ENCODE measurements around the gene RBM28.
"Not testable (repeated sequence)": the region's sequence is repeated elsewhere in the genome, so short reads cannot be mapped to it uniquely, and the experiment has no call there.

The RBM28 gene

DNA sequence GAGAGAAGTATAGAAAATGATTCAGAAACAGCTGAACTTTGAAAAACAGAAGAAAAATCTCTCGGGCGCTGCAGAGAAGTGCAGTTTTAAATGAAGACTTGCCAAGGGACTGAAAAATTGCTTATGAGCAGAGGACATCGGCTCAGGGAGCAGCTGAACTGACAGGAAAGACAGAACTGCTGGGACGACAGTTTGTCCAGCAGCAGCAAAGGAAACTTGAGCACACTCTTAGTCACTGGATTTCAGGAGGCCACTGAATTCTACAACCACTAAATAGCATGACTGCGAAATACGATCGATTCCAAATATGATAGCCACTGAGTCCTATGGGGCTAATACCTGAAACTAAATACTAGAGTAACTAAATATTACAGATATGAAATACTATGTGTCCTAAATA lies 59.6 kb downstream of the RBM28 start:
- Histone ChIP-seq H3K9me3 (peaks cover 0 to 12% (median 9%) of the 10 kb centered on the region in 3 donors), H3K27me3 (no peaks in the 10 kb centered on the region), H3K27ac (no peak overlapping the region), H3K36me3 (peaks cover 4 to 15% (median 5%) of the 10 kb centered on the region in 3 donors), H3K4me1 (no peaks in the 10 kb centered on the region), H3K4me3 (no peak overlapping the region)
- intact Hi-C loops (cut with DNase I; ENCODE audit: low total_unique reads) = no loop called here
- DNase-seq = no peak
- TF ChIP-seq, protein P1, sequence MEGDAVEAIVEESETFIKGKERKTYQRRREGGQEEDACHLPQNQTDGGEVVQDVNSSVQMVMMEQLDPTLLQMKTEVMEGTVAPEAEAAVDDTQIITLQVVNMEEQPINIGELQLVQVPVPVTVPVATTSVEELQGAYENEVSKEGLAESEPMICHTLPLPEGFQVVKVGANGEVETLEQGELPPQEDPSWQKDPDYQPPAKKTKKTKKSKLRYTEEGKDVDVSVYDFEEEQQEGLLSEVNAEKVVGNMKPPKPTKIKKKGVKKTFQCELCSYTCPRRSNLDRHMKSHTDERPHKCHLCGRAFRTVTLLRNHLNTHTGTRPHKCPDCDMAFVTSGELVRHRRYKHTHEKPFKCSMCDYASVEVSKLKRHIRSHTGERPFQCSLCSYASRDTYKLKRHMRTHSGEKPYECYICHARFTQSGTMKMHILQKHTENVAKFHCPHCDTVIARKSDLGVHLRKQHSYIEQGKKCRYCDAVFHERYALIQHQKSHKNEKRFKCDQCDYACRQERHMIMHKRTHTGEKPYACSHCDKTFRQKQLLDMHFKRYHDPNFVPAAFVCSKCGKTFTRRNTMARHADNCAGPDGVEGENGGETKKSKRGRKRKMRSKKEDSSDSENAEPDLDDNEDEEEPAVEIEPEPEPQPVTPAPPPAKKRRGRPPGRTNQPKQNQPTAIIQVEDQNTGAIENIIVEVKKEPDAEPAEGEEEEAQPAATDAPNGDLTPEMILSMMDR (IDR thresholded peaks at IDR 0.05) = no peak

DNA sequence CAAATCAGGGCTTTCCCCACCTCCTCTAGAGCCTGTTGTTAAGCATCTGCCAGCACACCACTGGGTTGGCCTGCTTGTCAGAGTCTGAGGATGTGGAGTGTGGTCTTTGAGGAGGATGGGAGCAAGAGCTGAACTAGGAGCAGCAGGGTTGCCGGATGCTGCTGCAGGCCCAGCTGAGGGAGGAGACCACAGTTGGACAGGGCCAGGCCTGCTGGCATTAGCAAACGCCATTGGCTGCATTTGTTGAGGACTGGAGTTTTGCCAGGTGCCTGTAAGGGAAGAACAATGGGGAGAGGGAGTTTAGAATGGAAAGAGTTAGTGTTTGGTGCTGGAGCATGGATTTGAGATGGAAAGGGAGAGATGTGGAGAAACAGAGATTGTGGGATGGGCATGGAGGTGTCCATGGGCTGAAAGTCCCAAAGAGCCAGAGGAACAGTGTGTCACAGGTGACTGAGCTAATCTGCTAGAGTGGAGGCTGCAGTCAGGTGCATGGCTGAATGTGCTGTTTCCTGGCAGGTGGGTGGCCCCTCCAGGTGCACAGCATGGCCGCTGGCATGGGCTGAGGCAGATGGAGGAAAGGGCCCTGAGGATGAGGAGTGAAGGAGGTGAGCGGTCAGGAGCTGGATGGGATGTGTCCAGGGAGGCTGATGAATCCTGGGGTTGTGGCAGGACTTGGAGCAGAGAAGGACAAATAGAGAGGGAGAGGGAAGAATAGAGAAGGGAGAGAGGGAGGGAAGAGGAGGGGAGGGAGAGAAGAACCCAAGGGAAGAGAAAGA lies 61.9 kb downstream of the RBM28 start:
- TF ChIP-seq, protein P1 (IDR thresholded peaks at IDR 0.05) = no peak
- H3K4me1 ChIP-seq = no peaks in the 10 kb centered on the region
- H3K4me3 ChIP-seq = no peak overlapping the region
- no peaks in the 10 kb centered on the region for H3K27me3 ChIP-seq
- H3K9me3 ChIP-seq = peaks cover 0 to 12% (median 9%) of the 10 kb centered on the region in 3 donors
- no peak overlapping the region for H3K27ac ChIP-seq
- no peak for DNase-seq
- H3K36me3 ChIP-seq = peaks cover 0 to 15% (median 6%) of the 10 kb centered on the region in 3 donors
- intact Hi-C loops (cut with DNase I; ENCODE audit: low total_unique reads) = no loop called here

DNA sequence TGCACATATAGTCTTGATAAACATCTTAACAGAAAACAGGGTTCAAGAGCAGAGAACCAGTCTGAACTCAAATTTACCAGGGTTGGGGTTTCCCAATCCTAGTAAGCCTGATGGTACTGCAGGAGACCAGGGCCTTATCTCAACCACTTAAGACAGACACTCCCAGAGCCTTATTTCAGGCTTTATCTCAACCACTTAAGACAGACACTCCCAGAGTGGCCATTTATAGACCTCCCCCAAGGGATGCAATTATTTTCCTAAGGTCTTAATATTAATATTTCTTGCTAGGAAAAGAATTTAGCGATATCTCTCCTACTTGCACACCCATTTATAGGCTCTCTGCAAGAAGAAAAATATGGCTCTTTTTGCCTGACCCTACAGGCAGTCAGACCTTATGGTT lies 63.3 kb downstream of the RBM28 start:
- H3K4me1 ChIP-seq; intact Hi-C loops (cut with DNase I; ENCODE audit: low total_unique reads); H3K27ac ChIP-seq; H3K4me3 ChIP-seq; H3K36me3 ChIP-seq; DNase-seq; H3K27me3 ChIP-seq: not testable (repeated sequence)
- H3K9me3 ChIP-seq = peaks cover 0 to 12% (median 9%) of the 10 kb centered on the region in 3 donors

GRCh38 chr7:128279124-128279713 lies 64.5 kb downstream of the RBM28 start:
- no peak for DNase-seq
- Histone ChIP-seq H3K9me3 (peaks cover 0 to 12% (median 9%) of the 10 kb centered on the region in 3 donors), H3K36me3 (peaks cover 0 to 9% (median 6%) of the 10 kb centered on the region in 3 donors), H3K4me3 (no peak overlapping the region), H3K4me1 (no peaks in the 10 kb centered on the region), H3K27ac (no peak overlapping the region), H3K27me3 (no peaks in the 10 kb centered on the region)
- TF ChIP-seq, protein P1 (IDR thresholded peaks at IDR 0.05) = no peak
- intact Hi-C loops (cut with DNase I; ENCODE audit: low total_unique reads) = no loop called here

GRCh38 chr7:128278366-128278765 lies 65.3 kb downstream of the RBM28 start:
- H3K9me3 ChIP-seq = peaks cover 0 to 12% (median 9%) of the 10 kb centered on the region in 3 donors
- H3K4me3 ChIP-seq = no peak overlapping the region
- no peak for DNase-seq
- TF ChIP-seq, protein P1 (IDR thresholded peaks at IDR 0.05) = no peak
- no peaks in the 10 kb centered on the region for H3K4me1 ChIP-seq
- H3K27ac ChIP-seq = no peak overlapping the region
- no peaks in the 10 kb centered on the region for H3K27me3 ChIP-seq
- intact Hi-C loops (cut with DNase I; ENCODE audit: low total_unique reads) = no loop called here
- H3K36me3 ChIP-seq = peaks cover 0 to 9% (median 6%) of the 10 kb centered on the region in 3 donors

- TF ChIP-seq, protein P1 (IDR thresholded peaks at IDR 0.05) = no peak
- no peak for DNase-seq
- no peak overlapping the region for H3K27ac ChIP-seq
- peaks cover 0 to 18% (median 15%) of the 10 kb centered on the region in 4 donors for H3K4me1 ChIP-seq
- intact Hi-C loops (cut with DNase I; ENCODE audit: low total_unique reads) = no loop called here
- H3K36me3 ChIP-seq = peaks cover 0 to 6% (median 0%) of the 10 kb centered on the region in 3 donors
- no peak overlapping the region for H3K4me3 ChIP-seq
- H3K27me3 ChIP-seq = peaks cover 0 to 19% of the 10 kb centered on the region in 2 donors
- peaks cover 0 to 7% (median 0%) of the 10 kb centered on the region in 3 donors for H3K9me3 ChIP-seq
Observed at GRCh38 chr7:128275681-128276080, 68.0 kb downstream of the RBM28 start.
